NB4 (cell line): Measurements from ENCODE around the gene FHIT.

Experiments used
- POLR2A ChIP-seq: IDR thresholded peaks from 2 replicates; pipeline ENCODE4 v1.6.1; 2011; ENCODE audit warnings: mild to moderate bottlenecking; ENCODE audit not compliant: insufficient read length; ENCODE audit errors: extremely low read depth
- TF ChIP-seq, protein P1 (sequence below): IDR thresholded peaks from one replicate; pipeline ENCODE4 v1.5.1; 2012; ENCODE audit warnings: low read depth, low read length

DNA sequence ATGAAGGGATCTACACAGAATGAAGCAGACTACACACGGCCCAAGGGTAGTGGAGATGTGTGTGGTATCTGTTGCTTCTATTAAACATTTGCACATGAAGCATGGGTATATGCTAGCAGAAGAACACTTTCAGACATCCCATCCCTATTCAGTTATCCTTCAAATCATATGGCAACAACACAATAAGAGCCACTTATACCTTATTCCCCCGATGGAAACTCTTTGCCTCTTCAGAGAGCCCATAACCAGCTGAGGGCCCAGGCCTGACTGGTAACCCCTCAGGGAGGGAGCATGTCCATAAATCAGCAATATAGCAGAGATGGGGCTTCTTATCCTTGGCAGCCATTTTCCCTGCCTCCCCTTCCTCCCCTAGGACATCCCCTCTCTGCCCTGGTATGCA, 210.6 kb downstream of the FHIT start:
- TF ChIP-seq, protein P1, sequence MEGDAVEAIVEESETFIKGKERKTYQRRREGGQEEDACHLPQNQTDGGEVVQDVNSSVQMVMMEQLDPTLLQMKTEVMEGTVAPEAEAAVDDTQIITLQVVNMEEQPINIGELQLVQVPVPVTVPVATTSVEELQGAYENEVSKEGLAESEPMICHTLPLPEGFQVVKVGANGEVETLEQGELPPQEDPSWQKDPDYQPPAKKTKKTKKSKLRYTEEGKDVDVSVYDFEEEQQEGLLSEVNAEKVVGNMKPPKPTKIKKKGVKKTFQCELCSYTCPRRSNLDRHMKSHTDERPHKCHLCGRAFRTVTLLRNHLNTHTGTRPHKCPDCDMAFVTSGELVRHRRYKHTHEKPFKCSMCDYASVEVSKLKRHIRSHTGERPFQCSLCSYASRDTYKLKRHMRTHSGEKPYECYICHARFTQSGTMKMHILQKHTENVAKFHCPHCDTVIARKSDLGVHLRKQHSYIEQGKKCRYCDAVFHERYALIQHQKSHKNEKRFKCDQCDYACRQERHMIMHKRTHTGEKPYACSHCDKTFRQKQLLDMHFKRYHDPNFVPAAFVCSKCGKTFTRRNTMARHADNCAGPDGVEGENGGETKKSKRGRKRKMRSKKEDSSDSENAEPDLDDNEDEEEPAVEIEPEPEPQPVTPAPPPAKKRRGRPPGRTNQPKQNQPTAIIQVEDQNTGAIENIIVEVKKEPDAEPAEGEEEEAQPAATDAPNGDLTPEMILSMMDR = no peak
- no peak for TF ChIP-seq POLR2A
